Right forelimb (tissue), 1 donor: ENCODE measurements around the gene LY6G6D.

Experiments
- DNase-seq: peaks from one replicate; pipeline ENCODE4 v3.0.0-alpha.2; 2018

The LY6G6D gene

DNA sequence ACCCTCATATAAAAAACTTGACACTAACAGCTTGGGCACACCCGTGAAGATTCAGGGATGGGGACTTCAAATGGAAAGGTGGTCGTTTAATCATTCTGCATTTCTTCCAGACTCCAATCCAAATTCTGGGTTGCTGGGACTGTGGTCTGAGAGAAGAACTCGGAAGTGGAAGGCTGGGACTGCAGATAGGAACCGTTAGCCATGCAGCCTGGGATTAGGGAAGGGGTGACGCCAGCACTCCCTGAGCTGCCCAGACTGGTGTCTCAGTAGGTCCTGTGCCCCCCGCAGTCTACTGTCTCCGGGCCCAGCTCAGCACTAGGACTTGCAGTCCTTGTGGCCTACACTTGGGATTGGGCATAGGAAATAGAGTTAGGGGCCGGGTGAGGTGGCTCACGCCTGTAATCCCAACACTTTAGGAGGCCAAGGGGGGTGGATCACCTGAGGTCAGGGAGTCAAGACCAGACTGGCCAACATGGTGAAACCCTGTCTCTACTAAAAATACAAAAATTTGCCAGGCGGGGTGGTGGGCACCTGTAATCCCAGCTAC is 21.7 kb downstream of the LY6G6D start:
- no peak for DNase-seq

GRCh38 chr6:31737315-31737990 is 22.3 kb downstream of the LY6G6D start:
- DNase-seq: no peak

DNA sequence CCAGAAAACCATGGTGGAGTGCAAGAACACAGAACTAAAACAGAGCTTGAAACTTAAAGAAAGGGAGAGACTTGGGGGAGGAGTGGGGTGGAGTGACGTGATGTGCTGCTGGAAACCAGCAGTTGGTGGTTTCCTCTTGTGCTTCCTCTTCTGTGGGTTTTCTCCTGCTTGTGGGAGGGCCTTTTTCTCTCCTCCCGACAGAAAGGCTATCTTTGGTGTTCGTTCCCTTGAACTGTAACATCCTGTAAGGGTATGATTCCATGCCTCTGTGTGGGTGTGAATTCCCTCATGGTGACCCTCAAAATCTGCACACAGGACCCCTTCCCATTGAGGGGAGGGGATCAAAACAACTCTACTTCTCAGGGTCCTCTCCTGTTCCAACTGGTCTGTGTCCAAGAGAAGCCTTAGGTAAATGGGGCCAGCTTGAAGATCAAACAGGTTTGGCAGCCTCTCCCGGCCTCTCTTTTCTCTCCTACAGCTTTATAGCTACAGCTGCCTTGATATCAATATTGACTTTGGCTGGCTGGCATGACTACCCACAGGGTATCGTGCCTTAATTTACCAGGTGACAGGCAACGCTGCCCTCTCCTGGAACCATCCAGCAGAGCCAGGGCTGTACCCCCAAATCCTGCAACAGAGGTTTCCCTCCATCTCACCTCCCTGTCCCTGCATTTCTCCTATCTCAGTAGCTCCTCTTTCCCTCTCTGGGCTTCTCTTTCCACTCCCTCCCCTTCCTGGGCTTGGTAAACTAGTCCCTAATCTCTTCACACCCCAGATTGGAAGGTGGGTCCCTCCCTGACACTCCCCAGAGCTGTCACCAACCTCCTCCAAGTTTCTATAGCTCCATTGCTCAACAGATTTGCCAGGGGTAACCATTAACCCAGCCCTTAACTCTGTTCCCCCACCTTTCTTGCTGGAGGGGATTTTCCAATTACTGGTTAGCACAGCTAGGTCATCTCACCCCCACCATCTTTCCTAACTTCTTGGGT is 23.1 kb downstream of the LY6G6D start:
- DNase-seq: no peak

DNA sequence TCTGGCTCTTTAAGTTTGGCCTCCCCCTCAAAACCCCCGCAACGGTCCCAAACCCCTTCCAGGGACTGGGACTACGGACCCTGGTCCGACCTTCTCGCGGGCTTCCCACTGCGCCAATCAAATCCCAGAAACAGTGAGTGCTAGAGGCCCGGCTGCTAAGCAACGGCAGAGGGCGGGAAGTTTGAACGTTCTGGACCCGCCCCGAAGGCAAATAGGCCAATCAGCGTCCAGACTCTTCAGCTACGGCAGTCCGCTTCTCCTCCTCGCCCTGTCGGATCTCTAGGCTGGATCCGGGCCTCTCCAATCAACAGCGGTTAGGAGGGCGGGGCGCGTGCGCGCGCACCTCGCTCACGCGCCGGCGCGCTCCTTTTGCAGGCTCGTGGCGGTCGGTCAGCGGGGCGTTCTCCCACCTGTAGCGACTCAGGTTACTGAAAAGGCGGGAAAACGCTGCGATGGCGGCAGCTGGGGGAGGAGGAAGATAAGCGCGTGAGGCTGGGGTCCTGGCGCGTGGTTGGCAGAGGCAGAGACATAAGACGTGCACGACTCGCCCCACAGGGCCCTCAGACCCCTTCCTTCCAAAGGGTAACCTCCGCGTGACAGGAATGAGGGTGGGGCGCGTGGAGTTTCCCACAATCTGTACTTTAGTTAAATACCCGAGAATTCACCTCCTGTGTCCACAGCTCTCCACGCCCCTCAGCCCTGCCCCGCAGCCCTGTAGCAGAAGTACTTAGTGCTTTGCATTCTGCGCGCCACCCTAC is 24.7 kb downstream of the LY6G6D start, which contains the start of gene MSH5:
MSH5 (plus strand) TSS at position 367 of the 758 bp plus-strand sequence. CDS start 462 bp downstream, outside the sequence.
- DNase-seq: peak; percentile 99

GRCh38 chr6:31740397-31741223 is 25.5 kb downstream of the LY6G6D start:
- no peak for DNase-seq

DNA sequence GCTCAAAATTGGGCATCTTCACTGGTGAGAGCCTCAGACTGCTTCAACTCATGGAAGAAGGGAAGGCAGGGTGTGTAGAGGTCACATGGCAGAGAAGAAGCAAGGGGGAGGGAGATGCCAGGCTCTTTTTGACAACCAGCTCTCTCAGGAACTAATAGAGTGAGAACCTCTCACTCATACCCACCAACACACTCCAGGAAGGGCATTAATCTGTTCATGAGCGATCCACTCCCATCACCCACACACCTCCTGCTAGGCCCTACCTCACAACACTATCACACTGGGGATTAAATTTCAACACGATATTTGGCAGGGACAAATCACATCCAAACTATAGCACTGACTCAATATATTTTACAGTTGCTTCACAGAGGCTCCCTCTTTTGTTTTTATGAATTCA is 26.7 kb downstream of the LY6G6D start:
- DNase-seq: no peak

GRCh38 chr6:31742894-31743293 is 27.7 kb downstream of the LY6G6D start:
- no peak for DNase-seq

GRCh38 chr6:31744422-31744821 is 29.3 kb downstream of the LY6G6D start:
- no peak for DNase-seq

DNA sequence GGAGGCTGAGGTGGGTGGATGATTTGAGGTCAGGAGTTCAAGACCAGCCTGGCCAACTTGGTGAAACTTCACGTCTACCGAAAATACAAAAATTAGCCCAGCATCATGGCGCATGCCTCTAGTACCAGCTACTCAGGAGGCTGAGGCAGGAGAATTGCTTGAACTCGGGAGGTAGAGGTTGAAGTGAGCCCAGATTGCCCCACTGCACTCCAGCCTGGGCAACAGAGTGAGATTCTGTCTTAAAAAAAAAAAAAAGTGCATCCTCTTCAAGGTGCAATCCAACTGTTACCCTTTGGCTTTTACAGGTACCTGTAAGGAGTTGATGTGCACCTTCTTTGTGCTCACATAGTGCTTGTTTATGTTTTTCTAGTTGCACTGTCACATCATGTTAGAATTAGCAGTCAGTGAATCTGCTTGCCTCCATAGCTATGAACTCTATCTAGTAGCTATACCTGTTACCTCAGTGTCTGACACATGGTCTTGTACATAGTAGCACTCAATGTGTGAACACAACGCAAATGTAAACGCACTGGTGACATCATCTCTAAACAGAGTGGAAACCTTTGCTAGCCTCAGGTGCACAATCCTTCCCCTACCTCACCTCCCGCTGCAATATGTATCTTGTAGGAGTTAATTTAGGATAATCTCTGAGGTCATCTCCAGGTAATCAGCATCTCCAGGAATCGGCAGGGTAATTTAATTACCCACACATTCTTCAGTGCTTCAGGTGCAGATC is 34.3 kb downstream of the LY6G6D start:
- DNase-seq: no peak

- no peak for DNase-seq
These were observed 35.4 kb downstream of the LY6G6D start for GRCh38 chr6:31750411-31751022.

DNA sequence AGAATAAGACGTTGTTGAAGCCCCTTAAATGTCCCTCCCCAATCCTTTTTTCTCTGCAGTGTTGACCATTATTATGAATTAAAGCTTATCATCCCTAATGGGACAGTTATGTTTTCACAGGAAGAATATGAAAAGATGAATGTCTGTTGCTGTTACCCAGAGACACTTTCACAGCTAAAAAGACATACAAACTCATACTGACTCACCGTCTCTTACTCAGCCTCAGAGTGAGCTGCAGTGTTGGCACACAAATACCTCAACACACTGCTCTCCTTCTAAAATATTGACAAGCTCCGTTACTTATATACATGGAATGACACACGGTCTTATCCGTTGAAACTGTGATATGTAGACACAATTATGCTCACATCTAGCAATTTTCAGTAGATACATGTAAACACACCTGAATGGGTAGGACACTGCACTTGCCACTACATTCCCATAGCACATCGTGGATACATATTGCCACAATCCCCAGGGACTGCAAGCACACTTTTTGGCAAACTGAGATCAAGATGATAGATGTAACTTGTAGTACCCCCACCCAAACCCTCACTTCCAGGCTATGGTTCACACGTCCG is 37.7 kb downstream of the LY6G6D start:
- DNase-seq: no peak

GRCh38 chr6:31758281-31758680 is 43.1 kb downstream of the LY6G6D start:
- DNase-seq: no peak

DNA sequence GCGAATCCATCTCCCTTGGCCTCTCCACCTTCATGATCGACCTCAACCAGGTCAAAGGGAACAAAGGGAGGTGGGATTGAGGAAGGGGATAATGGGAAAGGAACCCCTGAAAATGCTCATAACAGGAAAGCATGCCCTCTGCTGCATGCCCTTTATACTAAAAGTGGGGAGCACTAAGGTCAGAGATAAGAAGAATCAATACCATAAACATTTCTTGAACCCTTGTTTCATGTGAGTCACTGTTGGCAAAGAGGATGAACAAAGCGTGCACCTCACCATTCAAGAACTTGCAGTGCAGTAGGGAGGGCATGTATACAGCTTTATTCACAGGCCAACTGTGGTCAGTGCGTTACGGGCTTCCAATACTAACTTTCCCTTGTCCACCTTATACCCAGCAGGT is 45.6 kb downstream of the LY6G6D start:
- DNase-seq: no peak

DNA sequence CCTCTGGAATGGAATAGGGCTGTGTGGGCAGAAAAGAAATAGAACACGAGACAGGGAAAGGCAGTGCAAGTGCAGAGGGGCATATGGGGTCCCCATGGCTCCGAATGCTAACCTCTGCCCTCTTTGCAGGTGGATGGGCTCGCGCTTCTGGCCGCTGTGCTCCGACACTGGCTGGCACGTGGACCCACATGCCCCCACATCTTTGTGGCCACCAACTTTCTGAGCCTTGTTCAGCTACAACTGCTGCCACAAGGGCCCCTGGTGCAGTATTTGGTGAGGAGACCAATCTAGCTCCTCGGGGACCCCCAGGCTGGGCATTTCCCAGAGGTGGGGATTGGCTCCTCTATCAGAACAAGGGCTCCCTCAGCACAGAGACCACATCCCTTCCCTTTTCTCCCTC is 46.2 kb downstream of the LY6G6D start:
- DNase-seq: no peak

GRCh38 chr6:31762356-31762755 is 47.2 kb downstream of the LY6G6D start, which contains the start of gene SAPCD1:
SAPCD1 (plus strand) TSS chr6:31762656; CDS start chr6:31763055, 399 bp downstream.
- no peak for DNase-seq

GRCh38 chr6:31762878-31763618 is 47.9 kb downstream of the LY6G6D start:
- no peak for DNase-seq

DNA sequence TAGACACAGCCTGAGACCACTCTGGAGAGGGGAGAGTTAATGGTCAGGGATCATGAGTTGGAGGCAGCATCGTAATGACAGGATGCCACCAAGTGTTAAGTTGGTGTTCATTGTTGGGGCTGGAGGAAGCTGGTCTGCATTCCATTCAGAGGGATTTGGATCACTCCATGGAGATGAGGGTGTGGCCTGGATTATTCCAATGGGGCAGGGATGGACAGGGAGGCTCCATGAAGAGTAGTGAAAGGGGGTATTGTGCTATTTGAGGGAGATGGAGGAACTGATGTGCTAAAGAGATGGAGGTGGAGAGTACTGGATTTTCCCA is 48.4 kb downstream of the LY6G6D start:
- DNase-seq: no peak

DNA sequence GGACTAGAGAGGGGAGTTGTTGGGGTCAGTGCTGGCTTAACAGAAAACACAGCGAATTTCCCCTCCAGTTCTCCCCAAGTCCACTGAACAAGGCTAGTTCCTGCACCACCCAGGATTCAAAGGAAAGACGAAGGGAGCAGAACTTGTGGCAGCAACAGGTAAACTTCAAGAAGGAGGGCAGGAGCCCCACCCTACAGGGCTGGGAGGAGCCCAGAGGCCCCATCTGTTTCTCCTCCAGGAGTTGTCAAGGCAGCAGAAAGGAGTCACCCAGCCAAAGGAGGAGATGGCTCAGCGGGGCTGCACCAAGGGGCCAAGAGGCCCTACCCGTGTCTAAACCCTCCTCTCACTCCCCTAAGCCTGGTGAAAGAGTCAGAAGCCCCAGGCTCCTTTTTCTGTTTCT is 49.0 kb downstream of the LY6G6D start:
- DNase-seq: no peak

DNA sequence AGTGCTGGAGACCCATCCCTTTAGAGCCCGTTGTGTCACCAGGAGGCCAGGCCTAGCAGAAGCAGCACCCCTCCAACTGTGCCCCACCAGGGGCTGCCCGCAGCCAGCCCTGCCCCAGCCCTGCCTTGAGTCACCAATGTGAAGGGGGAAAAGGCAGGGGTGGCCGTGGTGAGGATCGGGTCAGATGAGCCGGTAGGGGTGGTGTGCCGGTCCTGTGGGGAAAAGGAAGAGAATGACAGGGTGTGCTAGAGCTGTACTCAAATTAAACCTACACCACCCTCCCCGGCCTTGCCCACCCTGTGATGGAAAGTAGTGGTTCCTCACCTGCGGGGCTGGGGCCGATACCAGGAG is 50.4 kb downstream of the LY6G6D start:
- DNase-seq: no peak
